Thoracic aorta (tissue), 2 donors: Measurements from ENCODE around the gene PARM1. TPM values are rescaled to one million over a fixed set of nuclear protein-coding genes. Genes with fewer than 3 reads are reported as not detected.

ENCODE experiments used
- ATAC-seq: fragments of 150-250 bp; one replicate; pipeline ENCODE4 v1.8.0; 2017; ENCODE audit warnings: low read depth; ENCODE audit not compliant: insufficient number of reproducible peaks, low FRiP score
- DNase-seq: peaks from one replicate; pipeline ENCODE4 v3.0.0-alpha.2; 2020; ENCODE audit warnings: low spot score
- H3K27ac ChIP-seq, 2 donors: fragments of 200-600 bp; sonication (generic); 1 replicate in 1 of 2; 2 replicates in 1 of 2; pipeline ENCODE4 v1.5.1; 2016; ENCODE audit warnings: mild to moderate bottlenecking in 2 of 2, moderate library complexity in 2 of 2
- H3K27me3 ChIP-seq: fragments of 200-600 bp; sonication (generic); replicated peaks from 2 replicates; pipeline ENCODE4 v1.6.0; 2016; ENCODE audit warnings: mild to moderate bottlenecking; ENCODE audit not compliant: insufficient read depth
- H3K36me3 ChIP-seq: fragments of 200-600 bp; sonication (generic); one replicate; pipeline ENCODE4 v1.5.1; 2016
- H3K4me1 ChIP-seq, 2 donors: fragments of 200-600 bp; sonication (generic); 1 replicate in 1 of 2; 2 replicates in 1 of 2; pipeline versions ENCODE4 v1.5.1 to v1.6.0; 2016; ENCODE audit warnings: low read depth in 2 of 2, mild to moderate bottlenecking in 1 of 2; ENCODE audit not compliant: control insufficient read depth in 1 of 2
- H3K4me3 ChIP-seq: fragments of 200-600 bp; sonication (generic); 2 replicates; pipeline ENCODE4 v1.5.1; 2016; ENCODE audit warnings: mild to moderate bottlenecking
- H3K9me3 ChIP-seq: fragments of 200-600 bp; sonication (generic); 2 replicates; pipeline ENCODE4 v1.5.1; 2016
- total RNA-seq, 2 donors: library from RNA; depleted of rRNA; stranded (reverse); fragments of >200 nt; gene quantifications; one replicate each; pipeline versions ENCODE4 v1.1.0 to v1.2.3, GENCODE V29; 2016
- TF ChIP-seq, protein P1 (sequence below): fragments of 200-600 bp; sonication (generic); IDR thresholded peaks from one replicate; pipeline ENCODE4 v1.5.1; 2019; ENCODE audit warnings: antibody characterized with exemption

PARM1 gene
- total RNA-seq, 2 donors from 2014 or later: 127 to 263 TPM

DNA sequence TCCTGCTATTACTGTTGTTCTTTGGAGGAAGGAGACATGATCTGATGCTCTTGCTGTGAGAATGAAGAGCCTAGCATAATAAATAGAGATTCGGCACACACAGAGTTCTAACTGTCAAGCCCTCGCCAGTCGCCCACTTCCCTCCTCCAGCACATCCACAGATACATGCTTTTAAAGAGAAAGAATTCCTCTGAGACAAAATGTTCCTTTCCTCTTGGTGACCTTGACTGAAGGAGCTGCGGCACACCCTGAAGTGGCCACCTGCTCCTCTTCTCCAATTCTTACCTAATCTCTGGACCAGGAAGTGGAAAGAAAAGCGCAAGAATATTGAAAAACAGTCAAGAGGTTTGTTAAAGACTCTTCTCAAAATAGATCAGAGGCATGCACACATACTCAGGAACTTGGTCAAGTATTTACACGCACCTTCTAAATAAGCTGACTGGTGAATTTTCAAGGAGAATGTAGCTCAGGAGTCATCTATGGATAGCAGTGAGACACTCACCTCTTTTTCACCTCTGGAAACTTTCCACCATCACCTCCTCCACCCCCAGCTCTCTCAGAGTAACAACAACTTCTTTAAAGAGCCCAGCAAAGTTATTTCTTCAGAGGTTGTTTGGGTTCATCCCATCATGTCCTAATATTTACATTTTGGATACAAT lies 95.4 kb downstream of the PARM1 start:
- Histone ChIP-seq H3K4me3 (no peak overlapping the region), H3K27me3 (no peaks in the 10 kb centered on the region), H3K9me3 (no peaks in the 10 kb centered on the region), H3K4me1 (no peaks in the 10 kb centered on the region), H3K27ac (no peak overlapping the region), H3K36me3 (no peaks in the 10 kb centered on the region)
- no peak for DNase-seq
- no peak for ATAC-seq
- TF ChIP-seq, protein P1, sequence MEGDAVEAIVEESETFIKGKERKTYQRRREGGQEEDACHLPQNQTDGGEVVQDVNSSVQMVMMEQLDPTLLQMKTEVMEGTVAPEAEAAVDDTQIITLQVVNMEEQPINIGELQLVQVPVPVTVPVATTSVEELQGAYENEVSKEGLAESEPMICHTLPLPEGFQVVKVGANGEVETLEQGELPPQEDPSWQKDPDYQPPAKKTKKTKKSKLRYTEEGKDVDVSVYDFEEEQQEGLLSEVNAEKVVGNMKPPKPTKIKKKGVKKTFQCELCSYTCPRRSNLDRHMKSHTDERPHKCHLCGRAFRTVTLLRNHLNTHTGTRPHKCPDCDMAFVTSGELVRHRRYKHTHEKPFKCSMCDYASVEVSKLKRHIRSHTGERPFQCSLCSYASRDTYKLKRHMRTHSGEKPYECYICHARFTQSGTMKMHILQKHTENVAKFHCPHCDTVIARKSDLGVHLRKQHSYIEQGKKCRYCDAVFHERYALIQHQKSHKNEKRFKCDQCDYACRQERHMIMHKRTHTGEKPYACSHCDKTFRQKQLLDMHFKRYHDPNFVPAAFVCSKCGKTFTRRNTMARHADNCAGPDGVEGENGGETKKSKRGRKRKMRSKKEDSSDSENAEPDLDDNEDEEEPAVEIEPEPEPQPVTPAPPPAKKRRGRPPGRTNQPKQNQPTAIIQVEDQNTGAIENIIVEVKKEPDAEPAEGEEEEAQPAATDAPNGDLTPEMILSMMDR: no peak

DNA sequence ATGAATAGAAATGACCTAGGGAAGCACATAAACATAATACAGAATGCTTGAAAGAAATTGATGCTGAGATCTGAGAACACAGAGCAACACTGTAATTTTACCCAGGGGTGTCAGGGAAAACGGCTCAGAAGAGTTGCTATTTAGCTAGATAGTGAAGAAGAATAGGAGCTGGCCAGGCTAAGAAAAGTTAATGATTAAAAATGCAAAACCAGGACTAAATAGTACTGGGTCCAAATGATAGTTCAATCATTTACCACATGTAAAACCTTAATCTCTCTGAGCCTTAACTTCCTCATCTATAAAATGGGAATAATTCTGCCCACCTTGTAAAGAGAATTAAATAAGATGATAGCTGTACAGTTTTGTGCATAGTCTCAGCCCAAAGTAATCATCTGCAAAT lies 97.1 kb downstream of the PARM1 start:
- no peak overlapping the region for H3K27ac ChIP-seq
- H3K9me3 ChIP-seq: no peaks in the 10 kb centered on the region
- no peak overlapping the region for H3K4me3 ChIP-seq
- no peaks in the 10 kb centered on the region for H3K27me3 ChIP-seq
- ATAC-seq: no peak
- TF ChIP-seq, protein P1: no peak
- no peaks in the 10 kb centered on the region for H3K4me1 ChIP-seq
- H3K36me3 ChIP-seq: no peaks in the 10 kb centered on the region
- no peak for DNase-seq

DNA sequence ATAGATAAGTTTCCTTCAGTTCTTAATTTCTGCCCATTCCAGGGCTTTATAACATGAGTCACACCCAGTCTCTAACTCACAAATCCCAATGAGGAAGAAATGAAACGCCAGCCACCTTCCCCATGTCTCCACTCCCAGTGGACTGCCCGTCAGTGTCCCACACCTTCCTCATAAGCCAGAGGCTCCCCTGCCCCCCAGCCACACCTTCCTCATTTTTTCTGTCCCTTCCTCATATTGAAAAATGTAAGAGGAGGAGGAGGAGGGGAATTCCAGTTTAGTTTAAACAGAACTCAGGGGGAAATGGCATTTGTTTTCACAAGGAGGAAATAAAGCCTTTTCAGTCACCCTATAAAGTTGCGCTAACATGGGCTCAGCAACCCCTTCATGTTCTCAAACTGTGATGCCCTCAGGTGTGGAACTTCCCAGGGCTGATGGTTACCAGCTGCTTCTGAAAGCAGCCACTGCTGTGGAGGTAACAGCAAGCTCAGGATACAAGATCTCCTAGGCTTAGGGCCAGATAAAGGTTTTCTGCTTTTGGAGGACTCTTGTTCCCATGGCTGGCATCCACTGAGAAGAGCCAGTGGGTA lies 97.8 kb downstream of the PARM1 start:
- Histone ChIP-seq H3K4me1 (no peaks in the 10 kb centered on the region), H3K36me3 (no peaks in the 10 kb centered on the region), H3K9me3 (no peaks in the 10 kb centered on the region), H3K4me3 (no peak overlapping the region), H3K27ac (no peak overlapping the region), H3K27me3 (no peaks in the 10 kb centered on the region)
- ATAC-seq (no peak), DNase-seq (no peak)
- TF ChIP-seq, protein P1: no peak

DNA sequence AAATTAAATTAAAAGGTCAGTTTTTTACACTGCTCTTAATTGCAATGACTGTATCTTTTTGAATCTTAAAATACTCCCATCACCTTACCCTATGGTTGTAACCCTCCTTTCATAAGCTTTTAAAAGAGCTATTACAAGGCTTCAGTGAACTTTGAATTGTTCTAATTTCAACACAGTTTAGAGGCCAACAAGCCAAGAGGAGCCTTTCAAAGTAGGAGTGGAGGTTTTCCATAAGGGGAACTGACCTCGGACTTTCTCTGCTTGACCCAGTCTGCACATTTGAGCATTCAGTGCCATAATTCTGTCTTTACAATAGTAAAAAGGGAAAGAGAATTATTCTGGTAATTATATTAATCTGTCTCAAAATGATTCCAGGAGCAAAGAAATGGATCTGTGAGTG lies 98.9 kb downstream of the PARM1 start:
- H3K4me3 ChIP-seq: no peak overlapping the region
- no peaks in the 10 kb centered on the region for H3K4me1 ChIP-seq
- DNase-seq: no peak
- no peaks in the 10 kb centered on the region for H3K36me3 ChIP-seq
- no peaks in the 10 kb centered on the region for H3K27me3 ChIP-seq
- no peaks in the 10 kb centered on the region for H3K9me3 ChIP-seq
- no peak overlapping the region for H3K27ac ChIP-seq
- ATAC-seq: no peak
- TF ChIP-seq, protein P1: no peak

DNA sequence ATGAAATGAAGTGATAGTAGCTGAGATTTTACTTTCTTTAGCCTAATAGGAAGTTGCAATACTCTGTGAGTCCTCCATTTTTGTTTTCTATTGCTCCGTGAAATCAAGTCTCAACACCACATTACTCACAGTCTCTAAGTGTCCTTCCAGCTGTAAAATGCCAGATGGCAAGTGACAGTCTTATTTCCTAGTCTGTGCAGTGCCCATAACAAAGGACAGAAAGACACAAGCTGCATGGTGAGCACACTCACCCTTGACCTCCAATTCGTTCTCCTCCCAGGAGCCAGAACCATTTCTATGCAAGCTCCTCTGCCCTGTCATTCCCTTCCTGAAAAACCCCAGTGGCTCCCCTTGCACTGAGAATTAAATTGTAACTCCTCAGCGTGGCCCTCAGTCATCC lies 101.6 kb downstream of the PARM1 start:
- Histone ChIP-seq H3K27ac (no peak overlapping the region), H3K4me1 (no peaks in the 10 kb centered on the region), H3K27me3 (no peaks in the 10 kb centered on the region), H3K4me3 (no peak overlapping the region), H3K36me3 (no peaks in the 10 kb centered on the region), H3K9me3 (no peaks in the 10 kb centered on the region)
- TF ChIP-seq, protein P1: no peak
- DNase-seq (no peak), ATAC-seq (no peak)
